ENCODE results near the gene PAX3.

DNA sequence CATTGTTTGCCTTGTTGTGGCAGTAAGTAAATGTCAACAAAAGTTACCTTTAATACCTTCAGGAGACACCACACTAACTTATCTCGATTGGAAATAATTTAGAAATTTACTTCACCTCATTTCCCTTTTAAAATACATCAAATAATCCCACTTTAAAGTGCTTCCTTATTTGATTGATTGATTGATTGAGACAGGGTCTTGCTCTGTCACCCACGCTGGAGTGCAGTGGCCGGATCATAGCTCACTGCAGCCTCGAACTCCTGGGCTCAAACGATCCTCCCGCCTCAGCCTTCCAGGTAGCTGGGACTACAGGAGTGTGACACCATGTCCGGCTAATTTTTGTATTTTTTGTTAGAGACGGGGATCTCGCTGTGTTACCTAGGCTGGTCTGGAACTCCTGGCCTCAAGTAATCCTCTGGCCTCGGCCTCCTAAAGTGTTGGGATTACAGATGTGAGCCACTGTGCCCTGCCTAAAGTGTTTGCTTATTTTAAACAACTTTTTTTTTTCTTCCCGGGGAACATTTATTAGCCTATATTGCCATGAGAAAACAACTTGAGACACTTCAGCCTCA lies 12.0 kb upstream of the PAX3 start:
- TF ChIP-seq TAF1 (conservative IDR thresholded peaks at IDR 0.05) (no peak), RAD21 (IDR thresholded peaks at IDR 0.05) (no peak)
- TF ChIP-seq, protein P1, sequence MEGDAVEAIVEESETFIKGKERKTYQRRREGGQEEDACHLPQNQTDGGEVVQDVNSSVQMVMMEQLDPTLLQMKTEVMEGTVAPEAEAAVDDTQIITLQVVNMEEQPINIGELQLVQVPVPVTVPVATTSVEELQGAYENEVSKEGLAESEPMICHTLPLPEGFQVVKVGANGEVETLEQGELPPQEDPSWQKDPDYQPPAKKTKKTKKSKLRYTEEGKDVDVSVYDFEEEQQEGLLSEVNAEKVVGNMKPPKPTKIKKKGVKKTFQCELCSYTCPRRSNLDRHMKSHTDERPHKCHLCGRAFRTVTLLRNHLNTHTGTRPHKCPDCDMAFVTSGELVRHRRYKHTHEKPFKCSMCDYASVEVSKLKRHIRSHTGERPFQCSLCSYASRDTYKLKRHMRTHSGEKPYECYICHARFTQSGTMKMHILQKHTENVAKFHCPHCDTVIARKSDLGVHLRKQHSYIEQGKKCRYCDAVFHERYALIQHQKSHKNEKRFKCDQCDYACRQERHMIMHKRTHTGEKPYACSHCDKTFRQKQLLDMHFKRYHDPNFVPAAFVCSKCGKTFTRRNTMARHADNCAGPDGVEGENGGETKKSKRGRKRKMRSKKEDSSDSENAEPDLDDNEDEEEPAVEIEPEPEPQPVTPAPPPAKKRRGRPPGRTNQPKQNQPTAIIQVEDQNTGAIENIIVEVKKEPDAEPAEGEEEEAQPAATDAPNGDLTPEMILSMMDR (IDR thresholded peaks at IDR 0.05; ENCODE audit: low read depth, low read length, missing input control): no peak
